HG03175 (cell line): ENCODE measurements around the gene KIF13A.
"Not testable (repeated sequence)": the region's sequence is repeated elsewhere in the genome, so short reads cannot be mapped to it uniquely, and the experiment has no call there.

Experiments
- ATAC-seq: cut with Tn5 transposase; IDR thresholded peaks from one replicate; pipeline ENCODE4 v1.9.1; 2021; ENCODE audit warnings: mild to moderate bottlenecking, moderate library complexity; ENCODE audit not compliant: unreplicated experiment

The KIF13A gene

DNA sequence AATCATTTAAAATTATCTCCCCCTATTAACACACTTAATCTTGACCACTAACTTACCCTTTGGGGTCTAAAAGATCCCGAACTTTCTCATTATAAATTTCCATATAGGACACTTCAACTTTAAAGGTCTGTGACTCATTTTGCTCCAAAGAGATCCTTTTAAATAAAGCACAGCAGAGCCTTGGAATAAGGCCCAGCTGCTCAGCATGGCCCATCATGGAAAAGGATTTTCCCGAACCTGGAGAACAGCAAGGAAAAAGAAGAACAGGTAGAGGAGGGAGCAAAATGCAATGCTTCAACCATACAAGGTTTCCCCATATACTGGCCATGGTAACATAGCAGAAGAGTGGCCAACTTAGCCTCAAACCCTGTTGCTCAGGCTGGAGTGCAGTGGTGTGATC is 132.1 kb downstream of the KIF13A start:
- ATAC-seq: no peak

DNA sequence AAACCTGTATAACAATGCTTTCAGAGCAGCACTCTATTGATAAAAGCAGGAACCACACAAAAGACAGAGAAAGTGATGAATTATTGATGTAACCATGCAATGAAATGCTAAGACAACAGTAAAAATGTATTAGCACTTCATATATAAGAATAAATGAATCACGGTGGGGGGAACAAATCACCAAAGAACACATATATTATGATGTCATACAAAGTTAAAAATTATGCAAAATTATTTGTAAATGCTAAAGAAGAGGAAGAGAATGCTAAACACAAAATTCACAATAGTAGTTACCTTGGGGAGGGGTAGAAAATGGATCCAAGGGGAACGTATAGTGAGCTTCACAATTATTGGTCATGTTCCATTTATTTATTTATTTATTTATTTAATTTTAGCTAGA is 133.9 kb downstream of the KIF13A start:
- no peak for ATAC-seq

GRCh38 chr6:17851720-17852161 is 135.7 kb downstream of the KIF13A start:
- ATAC-seq: no peak

GRCh38 chr6:17851001-17851719 is 136.3 kb downstream of the KIF13A start:
- ATAC-seq: no peak

- no peak for ATAC-seq
These were observed 137.2 kb downstream of the KIF13A start for GRCh38 chr6:17850281-17850680.

- no peak for ATAC-seq
These were observed 140.2 kb downstream of the KIF13A start for GRCh38 chr6:17847203-17847760.

- ATAC-seq: no peak
These were observed 140.7 kb downstream of the KIF13A start for GRCh38 chr6:17846762-17847161.

DNA sequence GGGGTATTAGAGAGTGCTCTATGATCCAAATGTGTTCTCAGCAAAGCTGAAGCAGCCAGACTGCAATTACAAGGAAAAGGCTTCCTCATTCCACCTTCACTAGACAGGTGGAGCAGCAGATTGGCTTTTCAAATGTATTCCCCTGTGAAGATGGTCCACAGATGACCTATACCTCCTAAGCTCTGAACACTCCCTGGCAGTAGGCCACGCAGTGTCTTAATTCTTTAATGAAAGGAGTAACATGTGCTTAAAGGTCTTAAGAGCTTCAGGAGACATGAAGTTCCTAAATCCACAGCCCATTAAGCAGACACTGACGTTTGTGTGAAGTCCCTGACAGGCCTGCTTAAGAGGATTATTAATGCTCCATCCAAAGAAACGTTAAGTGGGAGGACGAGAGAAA is 141.8 kb downstream of the KIF13A start:
- ATAC-seq: no peak

DNA sequence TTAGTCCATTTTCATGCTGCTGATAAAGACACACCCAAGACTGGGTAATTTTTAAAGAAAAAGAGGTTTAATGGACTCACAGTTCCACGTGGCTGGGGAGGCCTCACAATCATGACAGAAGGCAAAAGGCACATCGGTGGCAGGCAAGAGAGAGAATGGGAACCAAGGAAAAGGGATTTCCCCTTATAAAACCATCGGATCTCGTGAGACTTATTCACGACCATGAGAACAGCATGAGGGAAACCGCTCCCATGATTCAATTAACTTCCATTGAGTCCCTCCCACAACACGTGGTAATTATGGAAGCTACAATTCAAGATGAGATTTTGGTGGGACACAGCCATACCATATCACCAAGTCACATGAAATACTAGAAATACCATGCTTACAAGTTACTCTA is 142.5 kb downstream of the KIF13A start:
- ATAC-seq: not testable (repeated sequence)

DNA sequence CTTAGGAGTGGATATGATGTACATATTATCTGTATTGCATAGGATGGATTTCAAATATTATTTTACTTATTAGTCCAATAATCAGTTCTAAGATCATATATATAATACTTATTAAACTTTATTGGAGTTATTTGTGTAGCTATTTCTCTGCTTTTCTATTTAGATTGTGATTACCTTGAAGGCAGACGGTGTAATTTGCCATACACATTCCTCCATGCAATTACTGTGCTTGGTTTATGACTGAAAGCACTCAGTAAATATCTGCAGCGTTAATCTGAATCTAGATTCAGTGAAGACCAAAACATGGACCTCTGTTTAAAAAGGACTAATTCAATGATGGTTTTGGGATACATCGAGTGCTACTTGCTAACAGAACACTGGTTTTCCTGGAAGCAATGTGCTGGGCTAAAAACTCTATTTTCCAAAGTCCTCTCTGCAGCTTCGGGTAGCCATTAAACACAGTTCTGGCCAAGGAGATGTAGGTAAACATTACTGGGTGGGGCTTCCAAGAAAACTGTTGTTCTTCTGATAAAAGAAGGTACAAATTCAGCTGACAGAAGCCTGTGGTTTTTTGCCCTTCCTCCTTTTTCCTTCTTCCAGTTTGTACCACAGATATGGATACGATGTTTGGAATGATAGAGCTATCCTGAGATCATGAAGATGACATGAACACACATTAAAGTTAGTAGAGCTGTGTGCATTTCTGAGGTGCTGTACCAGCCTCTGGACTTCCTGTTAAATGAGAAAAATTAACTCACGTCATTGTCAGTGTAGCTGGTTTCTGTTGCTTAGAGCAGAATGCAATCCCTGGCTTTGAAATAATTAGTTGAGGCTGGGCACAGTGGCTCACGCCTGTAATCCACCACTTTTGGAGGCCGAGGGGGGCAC is 144.3 kb downstream of the KIF13A start:
- no peak for ATAC-seq

GRCh38 chr6:17842014-17842776 is 145.2 kb downstream of the KIF13A start:
- no peak for ATAC-seq

GRCh38 chr6:17839513-17840223 is 147.8 kb downstream of the KIF13A start:
- ATAC-seq: no peak

DNA sequence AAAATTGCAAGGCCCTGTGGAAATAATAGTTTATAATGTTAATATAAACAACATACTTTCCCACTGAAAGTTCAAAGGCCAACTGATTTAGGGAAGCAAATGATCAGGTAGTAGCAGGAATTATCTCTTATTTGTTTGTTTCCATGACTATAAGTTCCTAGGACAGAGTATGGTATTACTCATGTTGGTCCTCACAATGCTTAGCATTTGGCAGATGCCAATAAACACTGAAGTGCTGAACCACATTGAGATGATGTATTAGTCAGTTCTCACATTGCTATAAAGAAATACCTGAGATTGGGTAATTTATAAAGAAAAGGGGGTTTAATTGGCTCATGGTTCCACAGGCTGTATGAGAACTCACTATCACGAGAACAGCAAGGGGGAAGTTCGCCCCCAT is 151.1 kb downstream of the KIF13A start:
- no peak for ATAC-seq

DNA sequence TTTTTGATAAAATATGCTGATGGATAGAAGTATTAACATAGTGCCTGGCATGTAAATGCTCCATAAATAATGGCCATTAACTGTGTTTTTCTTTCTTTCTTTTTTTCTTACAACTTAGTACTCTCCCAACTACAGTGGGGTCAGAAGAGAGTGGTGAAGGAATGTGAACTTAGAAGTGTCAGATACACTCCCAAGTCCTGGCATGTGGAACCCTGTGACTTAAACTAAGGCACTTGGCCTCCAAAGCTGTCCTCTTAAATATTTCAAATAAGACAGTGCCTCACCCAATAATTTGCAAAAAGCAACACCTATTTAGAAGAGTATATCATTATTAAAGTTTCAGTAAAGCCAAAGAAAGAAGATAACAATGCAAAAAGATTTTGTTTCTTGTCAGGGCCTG is 151.7 kb downstream of the KIF13A start:
- ATAC-seq: no peak

DNA sequence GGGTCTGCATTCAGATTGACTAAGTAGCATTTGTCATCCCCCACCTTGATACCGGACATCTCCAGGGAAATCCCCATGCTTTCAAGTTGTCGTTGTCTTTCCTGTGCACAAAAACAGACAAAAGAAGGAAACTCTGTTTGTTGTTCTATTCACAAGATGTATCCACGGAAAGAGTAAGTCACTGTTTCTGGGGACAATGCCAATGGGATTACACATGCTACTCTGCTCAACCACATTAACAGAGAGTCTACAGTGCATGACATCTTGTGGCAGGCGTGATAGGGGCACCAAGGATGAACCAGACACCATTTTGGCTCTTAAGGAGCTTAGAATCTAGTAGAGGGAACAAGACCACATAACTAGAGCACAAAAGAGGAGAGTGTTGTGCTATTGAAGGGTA is 156.3 kb downstream of the KIF13A start:
- ATAC-seq: no peak

- ATAC-seq: no peak
These were observed 157.5 kb downstream of the KIF13A start for GRCh38 chr6:17829905-17830304.

GRCh38 chr6:17828149-17828548 is 159.3 kb downstream of the KIF13A start:
- ATAC-seq: no peak

DNA sequence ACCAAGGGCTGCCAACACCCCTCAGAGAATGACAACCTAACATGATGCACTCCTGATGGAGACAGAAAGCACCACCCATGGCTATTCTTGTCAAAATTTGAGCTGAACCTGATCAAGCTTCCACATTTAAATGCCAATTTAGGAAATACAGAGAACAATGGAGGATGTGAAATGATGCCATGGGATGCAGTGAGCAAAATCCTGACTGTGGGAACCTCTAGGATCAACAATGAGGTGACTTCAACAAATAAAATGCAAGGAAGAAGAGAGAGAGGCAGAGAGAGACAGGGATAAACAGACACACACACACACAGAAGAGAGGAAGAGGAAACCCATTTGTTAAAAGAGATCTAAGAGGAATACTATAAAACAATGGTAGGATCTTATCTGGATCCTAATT is 161.1 kb downstream of the KIF13A start:
- no peak for ATAC-seq

DNA sequence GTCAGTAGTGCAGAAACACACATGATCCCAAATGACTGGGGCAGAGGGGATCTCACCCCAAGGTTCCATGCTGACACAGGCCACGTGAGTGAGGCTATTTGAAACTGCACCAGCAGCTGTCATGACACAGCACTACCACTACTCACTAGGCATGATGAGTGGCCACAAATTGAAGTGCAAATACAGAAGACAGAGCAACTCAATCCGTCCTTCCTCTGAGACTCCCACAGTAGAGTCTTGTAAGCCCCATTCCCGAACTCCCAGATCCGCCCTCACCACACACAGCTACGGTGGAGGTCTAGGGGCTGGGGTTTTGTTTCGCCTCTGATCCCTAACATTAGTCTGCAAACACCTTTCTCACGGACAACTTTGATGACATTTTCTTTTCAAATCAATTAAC is 167.4 kb downstream of the KIF13A start:
- ATAC-seq: no peak

DNA sequence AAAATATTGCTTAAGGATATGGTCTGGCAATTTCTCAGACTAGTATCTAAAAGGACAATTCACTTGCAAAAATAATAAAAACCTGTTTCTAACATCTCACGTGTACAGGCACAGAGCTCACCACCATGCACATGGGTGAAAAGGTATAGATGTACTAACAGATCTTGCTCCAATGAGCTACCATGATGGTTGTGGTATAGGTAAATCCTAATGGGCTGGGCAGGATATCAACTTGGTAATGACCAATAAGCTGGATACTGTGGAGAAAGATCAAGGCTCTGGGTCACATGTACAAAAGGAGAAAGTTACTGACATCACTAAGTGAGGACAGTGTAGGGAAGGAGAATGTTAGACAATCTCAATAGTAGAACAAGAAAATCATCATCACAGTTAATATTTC is 169.7 kb downstream of the KIF13A start:
- ATAC-seq: no peak
